Measurements from ENCODE around the gene TRAPPC8.
"Not testable (repeated sequence)": the region's sequence is repeated elsewhere in the genome, so short reads cannot be mapped to it uniquely, and the experiment has no call there.

The TRAPPC8 gene

GRCh38 chr18:31830686-31831085, 112.2 kb downstream of the TRAPPC8 start:
- Histone ChIP-seq H3K27ac (no peak overlapping the region), H3K4me3 (ENCODE audit: low read depth, low read length) (no peak overlapping the region), H3K36me3 (peaks cover 6% of the 10 kb centered on the region), H3K27me3 (ENCODE audit: insufficient read depth, low read depth, severe bottlenecking) (no peaks in the 10 kb centered on the region), H3K9me3 (ENCODE audit: severe bottlenecking) (no peaks in the 10 kb centered on the region)
- DNase-seq: no peak
- TF ChIP-seq CTCF (IDR thresholded peaks at IDR 0.05; ENCODE audit: low read depth, low read length): no peak

DNA sequence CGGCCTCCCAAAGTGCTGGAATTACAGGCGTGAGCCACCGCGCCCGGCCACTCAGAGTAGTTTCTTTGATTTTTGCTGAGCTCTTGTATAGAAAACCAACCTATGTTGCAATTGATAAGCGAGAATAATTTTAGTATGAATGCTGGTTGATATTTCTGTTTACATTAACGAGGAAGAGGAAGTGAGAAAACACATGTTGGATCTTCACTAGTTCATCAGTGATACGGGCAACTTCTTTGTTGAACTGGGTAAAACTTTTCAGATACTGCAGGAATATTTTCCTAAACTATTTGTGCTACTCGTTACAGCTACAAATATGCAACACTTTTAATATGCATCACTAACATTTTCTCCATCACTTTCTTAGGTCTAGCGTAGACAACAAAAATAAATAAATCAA, 114.3 kb downstream of the TRAPPC8 start:
- Histone ChIP-seq H3K27me3 (ENCODE audit: insufficient read depth, low read depth, severe bottlenecking) (no peaks in the 10 kb centered on the region), H3K9me3 (ENCODE audit: severe bottlenecking) (no peaks in the 10 kb centered on the region), H3K36me3 (peaks cover 6% of the 10 kb centered on the region), H3K27ac (no peak overlapping the region), H3K4me3 (ENCODE audit: low read depth, low read length) (no peak overlapping the region)
- DNase-seq: no peak
- TF ChIP-seq CTCF (IDR thresholded peaks at IDR 0.05; ENCODE audit: low read depth, low read length): no peak

GRCh38 chr18:31826673-31827325, 116.1 kb downstream of the TRAPPC8 start:
- not testable (repeated sequence) for DNase-seq

DNA sequence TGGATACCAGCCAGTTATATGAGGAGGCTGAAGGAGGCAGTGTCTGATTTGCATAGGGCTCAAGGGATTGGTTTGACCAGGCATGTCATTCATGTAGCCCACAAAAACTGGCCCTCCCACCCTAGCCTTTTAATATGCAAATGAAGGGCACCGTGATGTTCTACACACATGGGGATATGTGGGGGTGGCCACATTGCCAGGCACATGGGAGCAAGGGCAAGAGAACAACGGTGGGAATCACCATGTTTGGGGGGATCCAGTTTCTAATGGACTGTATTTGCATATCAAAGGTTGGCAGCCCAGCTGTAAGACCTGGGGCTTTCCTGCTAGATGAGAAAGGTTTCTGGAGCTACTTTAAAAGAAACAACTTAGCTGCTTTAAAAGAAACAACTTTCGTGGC, 117.2 kb downstream of the TRAPPC8 start:
- H3K4me3 ChIP-seq (ENCODE audit: low read depth, low read length): no peak overlapping the region
- DNase-seq: no peak
- no peak overlapping the region for H3K27ac ChIP-seq
- H3K9me3 ChIP-seq (ENCODE audit: severe bottlenecking): no peaks in the 10 kb centered on the region
- H3K27me3 ChIP-seq (ENCODE audit: insufficient read depth, low read depth, severe bottlenecking): no peaks in the 10 kb centered on the region
- H3K36me3 ChIP-seq: peaks cover 3% of the 10 kb centered on the region
- no peak for TF ChIP-seq CTCF (IDR thresholded peaks at IDR 0.05; ENCODE audit: low read depth, low read length)

More at GRCh38 chr18:31826673-31827325, 116.1 kb downstream of the TRAPPC8 start:
- H3K36me3 ChIP-seq; H3K27me3 ChIP-seq (ENCODE audit: insufficient read depth, low read depth, severe bottlenecking); H3K4me3 ChIP-seq (ENCODE audit: low read depth, low read length); H3K27ac ChIP-seq; H3K9me3 ChIP-seq (ENCODE audit: severe bottlenecking): not testable (repeated sequence)

GRCh38 chr18:31821545-31822171, 121.3 kb downstream of the TRAPPC8 start:
- H3K4me3 ChIP-seq (ENCODE audit: low read depth, low read length): no peak overlapping the region
- DNase-seq: no peak
- no peaks in the 10 kb centered on the region for H3K27me3 ChIP-seq (ENCODE audit: insufficient read depth, low read depth, severe bottlenecking)
- no peak for TF ChIP-seq CTCF (IDR thresholded peaks at IDR 0.05; ENCODE audit: low read depth, low read length)
- no peaks in the 10 kb centered on the region for H3K9me3 ChIP-seq (ENCODE audit: severe bottlenecking)
- H3K27ac ChIP-seq: no peak overlapping the region
- H3K36me3 ChIP-seq: no peaks in the 10 kb centered on the region

GRCh38 chr18:31819925-31820229, 123.1 kb downstream of the TRAPPC8 start:
- H3K4me3 ChIP-seq (ENCODE audit: low read depth, low read length): no peak overlapping the region
- DNase-seq: no peak
- H3K27me3 ChIP-seq (ENCODE audit: insufficient read depth, low read depth, severe bottlenecking): no peaks in the 10 kb centered on the region
- TF ChIP-seq CTCF (IDR thresholded peaks at IDR 0.05; ENCODE audit: low read depth, low read length): no peak
- H3K27ac ChIP-seq: no peak overlapping the region
- H3K36me3 ChIP-seq: no peaks in the 10 kb centered on the region
- no peaks in the 10 kb centered on the region for H3K9me3 ChIP-seq (ENCODE audit: severe bottlenecking)
